K562 (cell line): ENCODE results near the gene CREB3L4. TPM values are rescaled to one million over a fixed set of nuclear protein-coding genes. Genes with fewer than 3 reads are reported as not detected.
A peak's percentile ranks its signal among the peaks of the same experiment; 100 is the strongest.

Experiments used
- ELF4 ChIP-seq: fragments of 450-650 bp; formaldehyde crosslinking; IDR thresholded peaks from 2 replicates; pipeline ENCODE4 v1.4.0; 2022; ENCODE audit warnings: missing genetic modification characterization
- HCFC1 ChIP-seq: IDR thresholded peaks from 2 replicates; pipeline ENCODE4 v1.6.1; 2012; ENCODE audit warnings: low read depth, low read length, improper control_type of control experiment
- HDAC8 ChIP-seq: fragments of 450-650 bp; IDR thresholded peaks from 2 replicates; pipeline ENCODE4 v1.6.1; 2016; ENCODE audit warnings: mild to moderate bottlenecking, missing genetic modification characterization, moderate library complexity, missing compliant biosample characterization
- MEF2D ChIP-seq: conservative IDR thresholded peaks from 2 replicates; pipeline ENCODE4 v1.6.1; 2016; ENCODE audit warnings: low read depth, missing genetic modification characterization, missing compliant biosample characterization
- NONO ChIP-seq, 2 experiments: fragments of 200-400 bp in 1 of 2; fragments of 450-650 bp in 1 of 2; formaldehyde crosslinking in 1 of 2; IDR thresholded peaks; 2 replicates each; pipeline ENCODE4 v1.6.1; 2017; ENCODE audit warnings: low read depth in 2 of 2, mild to moderate bottlenecking in 2 of 2, moderate library complexity in 2 of 2, low read length in 1 of 2
- SREBF1 ChIP-seq: fragments of 150-350 bp; IDR thresholded peaks from 2 replicates; pipeline ENCODE4 v1.6.1; 2014; ENCODE audit warnings: antibody characterized with exemption, low read depth, low read length, borderline replicate concordance
- XRCC5 ChIP-seq: fragments of 200-400 bp; formaldehyde crosslinking; IDR thresholded peaks from 2 replicates; pipeline ENCODE4 v1.6.1; 2017; ENCODE audit warnings: low read depth, mild to moderate bottlenecking, low read length
- ZC3H4 ChIP-seq: sonication (generic); formaldehyde crosslinking; IDR thresholded peaks from 2 replicates; pipeline ENCODE4 v1.9.0; 2021; ENCODE audit warnings: missing genetic modification reagents, borderline replicate concordance
- ZEB2 ChIP-seq: fragments of 450-650 bp; IDR thresholded peaks from 2 replicates; pipeline ENCODE4 v1.6.1; 2016
- ZNF174 ChIP-seq: fragments of 250-450 bp; sonication (Bioruptor Pico); IDR thresholded peaks from 2 replicates; pipeline ENCODE4 v1.4.0; 2020; ENCODE audit warnings: mild to moderate bottlenecking
- ZNF184 ChIP-seq: sonication (generic); formaldehyde crosslinking; IDR thresholded peaks from 2 replicates; pipeline ENCODE4 v1.5.0; 2020; ENCODE audit warnings: missing genetic modification reagents
- ZNF695 ChIP-seq: fragments of 450-650 bp; formaldehyde crosslinking; IDR thresholded peaks from 2 replicates; pipeline ENCODE4 v1.4.0; 2020; ENCODE audit warnings: mild to moderate bottlenecking, moderate library complexity
- ZNF79 ChIP-seq: fragments of 250-450 bp; sonication (Bioruptor Pico); IDR thresholded peaks from 2 replicates; pipeline ENCODE4 v1.4.0; 2020; ENCODE audit warnings: low read depth, mild to moderate bottlenecking, moderate library complexity
- polyA plus RNA-seq, 8 experiments: library from polyadenylated mRNA; depleted of rRNA in 4 of 8; stranded (reverse) in 5 of 8; unstranded in 3 of 8; fragments of >200 nt; fragmentation: Nextera tagmentation in 2 of 8; fragmentation: Illumina TruSeq in 1 of 8; extraction: Ambion mirVana in 2 of 8; extraction: Trizol in 1 of 8; gene quantifications; 2 replicates each; pipeline versions ENCODE4 v1.2.1 to v1.2.3, GENCODE V29; 2011 to 2014; ENCODE audit warnings: inconsistent platforms in 1 of 8, missing spikeins in 1 of 8
- total RNA-seq, 7 experiments: library from RNA; depleted of rRNA in 6 of 7; stranded (reverse); fragments of >200 nt in 6 of 7; fragmentation: Illumina TruSeq in 2 of 7; extraction: Trizol in 2 of 7; gene quantifications; 2 replicates each; pipeline versions ENCODE4 v1.2.1 to v1.2.3, GENCODE V29; 2011 to 2021; ENCODE audit warnings: low replicate concordance in 1 of 7
- TF ChIP-seq, protein P1 (sequence below): IDR thresholded peaks from 3 replicates; pipeline ENCODE4 v1.6.1; 2011; ENCODE audit warnings: borderline replicate concordance, mild to moderate bottlenecking, moderate library complexity; ENCODE audit not compliant: insufficient read length; ENCODE audit errors: extremely low read depth
- TF ChIP-seq, protein P2 (sequence below), 2 experiments: fragments of 450-650 bp; IDR thresholded peaks; 2 replicates each; pipeline ENCODE4 v1.6.1; 2016
- TF ChIP-seq, protein P3 (sequence below): fragments of 450-650 bp; formaldehyde crosslinking; IDR thresholded peaks from 2 replicates; pipeline ENCODE4 v1.4.0; 2020; ENCODE audit warnings: mild to moderate bottlenecking

The CREB3L4 gene
- total and polyA plus RNA-seq, 9 of the 15 experiments (the other 6 are each of a cell fraction or from before 2014, with no cell fraction given) = 9.9 to 18.6 (median 13.9) TPM

DNA sequence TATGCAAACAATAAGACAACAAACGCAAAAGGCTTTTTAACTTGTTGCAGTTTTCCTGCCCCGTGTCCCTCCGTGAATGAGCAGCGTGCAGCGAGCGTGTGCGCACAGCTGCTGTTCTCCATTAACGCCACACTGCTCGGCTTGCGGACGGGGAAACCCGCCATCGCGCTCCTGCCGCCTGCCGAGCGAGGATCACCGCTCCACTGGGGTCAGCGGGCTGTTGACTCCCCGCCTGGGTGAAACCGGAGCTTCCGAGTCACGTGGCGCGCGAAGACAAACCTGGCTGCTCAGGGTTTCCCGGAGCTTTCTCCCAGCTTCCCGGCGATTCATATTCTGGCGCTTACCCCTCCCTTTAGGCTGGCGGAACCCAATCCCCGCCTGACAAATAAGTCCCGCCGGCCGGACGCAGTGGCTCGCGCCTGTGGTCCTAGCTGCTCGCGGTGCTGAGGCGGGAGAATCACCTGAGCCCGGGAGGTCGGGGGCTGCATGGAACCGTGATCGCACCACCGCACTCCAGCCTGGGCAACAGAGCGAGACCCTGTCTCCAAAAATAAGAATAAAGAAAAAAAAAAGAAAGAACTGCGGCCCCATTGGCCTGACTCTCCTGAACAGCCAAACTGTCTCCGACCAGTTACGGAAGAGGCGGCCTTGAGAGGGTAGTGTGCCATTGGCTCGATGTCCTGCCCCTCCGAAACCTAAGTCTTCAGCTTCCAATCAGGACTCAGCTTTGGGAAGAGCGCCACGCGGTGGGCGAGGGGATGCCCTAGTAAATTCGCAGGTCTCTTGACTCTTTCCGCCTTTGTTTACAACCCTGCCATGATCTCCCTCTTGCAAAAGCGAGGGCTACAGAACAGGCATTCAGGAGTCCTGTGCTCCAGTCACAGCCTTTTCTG lies at the start of gene CREB3L4 (continued):
- TF ChIP-seq, protein P1, sequence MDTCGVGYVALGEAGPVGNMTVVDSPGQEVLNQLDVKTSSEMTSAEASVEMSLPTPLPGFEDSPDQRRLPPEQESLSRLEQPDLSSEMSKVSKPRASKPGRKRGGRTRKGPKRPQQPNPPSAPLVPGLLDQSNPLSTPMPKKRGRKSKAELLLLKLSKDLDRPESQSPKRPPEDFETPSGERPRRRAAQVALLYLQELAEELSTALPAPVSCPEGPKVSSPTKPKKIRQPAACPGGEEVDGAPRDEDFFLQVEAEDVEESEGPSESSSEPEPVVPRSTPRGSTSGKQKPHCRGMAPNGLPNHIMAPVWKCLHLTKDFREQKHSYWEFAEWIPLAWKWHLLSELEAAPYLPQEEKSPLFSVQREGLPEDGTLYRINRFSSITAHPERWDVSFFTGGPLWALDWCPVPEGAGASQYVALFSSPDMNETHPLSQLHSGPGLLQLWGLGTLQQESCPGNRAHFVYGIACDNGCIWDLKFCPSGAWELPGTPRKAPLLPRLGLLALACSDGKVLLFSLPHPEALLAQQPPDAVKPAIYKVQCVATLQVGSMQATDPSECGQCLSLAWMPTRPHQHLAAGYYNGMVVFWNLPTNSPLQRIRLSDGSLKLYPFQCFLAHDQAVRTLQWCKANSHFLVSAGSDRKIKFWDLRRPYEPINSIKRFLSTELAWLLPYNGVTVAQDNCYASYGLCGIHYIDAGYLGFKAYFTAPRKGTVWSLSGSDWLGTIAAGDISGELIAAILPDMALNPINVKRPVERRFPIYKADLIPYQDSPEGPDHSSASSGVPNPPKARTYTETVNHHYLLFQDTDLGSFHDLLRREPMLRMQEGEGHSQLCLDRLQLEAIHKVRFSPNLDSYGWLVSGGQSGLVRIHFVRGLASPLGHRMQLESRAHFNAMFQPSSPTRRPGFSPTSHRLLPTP = no peak
- TF ChIP-seq HDAC8 (tag) (no peak), SREBF1 (no peak), ZNF695 (no peak), ZC3H4 (peak; percentile 76; the same call in 1 of the 2 replicates), ZNF79 (CRISPR knock-in tag) (no peak), ZNF184 (CRISPR knock-in tag) (no peak), MEF2D (tag) (no peak), XRCC5 (0 out of 2 replicates have a peak, but pooled peaks have one; percentile 21), NONO (IDR thresholded peaks at IDR 0.05; ENCODE audit: low read depth in 2 of 2, low read length in 1 of 2) (no peak; a peak in 1 of 4 replicates), ZEB2 (peak; percentile 10; the same call in 1 of the 2 replicates), ZNF174 (CRISPR knock-in tag) (no peak), HCFC1 (no peak; the same call in 1 of the 2 replicates), ELF4 (CRISPR knock-in tag) (no peak)
- TF ChIP-seq, protein P2, sequence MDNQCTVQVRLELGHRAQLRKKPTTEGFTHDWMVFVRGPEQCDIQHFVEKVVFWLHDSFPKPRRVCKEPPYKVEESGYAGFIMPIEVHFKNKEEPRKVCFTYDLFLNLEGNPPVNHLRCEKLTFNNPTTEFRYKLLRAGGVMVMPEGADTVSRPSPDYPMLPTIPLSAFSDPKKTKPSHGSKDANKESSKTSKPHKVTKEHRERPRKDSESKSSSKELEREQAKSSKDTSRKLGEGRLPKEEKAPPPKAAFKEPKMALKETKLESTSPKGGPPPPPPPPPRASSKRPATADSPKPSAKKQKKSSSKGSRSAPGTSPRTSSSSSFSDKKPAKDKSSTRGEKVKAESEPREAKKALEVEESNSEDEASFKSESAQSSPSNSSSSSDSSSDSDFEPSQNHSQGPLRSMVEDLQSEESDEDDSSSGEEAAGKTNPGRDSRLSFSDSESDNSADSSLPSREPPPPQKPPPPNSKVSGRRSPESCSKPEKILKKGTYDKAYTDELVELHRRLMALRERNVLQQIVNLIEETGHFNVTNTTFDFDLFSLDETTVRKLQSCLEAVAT (IDR thresholded peaks at IDR 0.05) = peak; percentile 81 to 91; a peak in 3 of 4 replicates
- TF ChIP-seq, protein P3, sequence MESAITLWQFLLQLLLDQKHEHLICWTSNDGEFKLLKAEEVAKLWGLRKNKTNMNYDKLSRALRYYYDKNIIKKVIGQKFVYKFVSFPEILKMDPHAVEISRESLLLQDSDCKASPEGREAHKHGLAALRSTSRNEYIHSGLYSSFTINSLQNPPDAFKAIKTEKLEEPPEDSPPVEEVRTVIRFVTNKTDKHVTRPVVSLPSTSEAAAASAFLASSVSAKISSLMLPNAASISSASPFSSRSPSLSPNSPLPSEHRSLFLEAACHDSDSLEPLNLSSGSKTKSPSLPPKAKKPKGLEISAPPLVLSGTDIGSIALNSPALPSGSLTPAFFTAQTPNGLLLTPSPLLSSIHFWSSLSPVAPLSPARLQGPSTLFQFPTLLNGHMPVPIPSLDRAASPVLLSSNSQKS (CRISPR knock-in tag) = no peak
